Heart right ventricle (tissue), 16 donors: ENCODE data around the gene RBM45. TPM values are rescaled to one million over a fixed set of nuclear protein-coding genes. Genes with fewer than 3 reads are reported as not detected.

Source experiments
- ATAC-seq, 8 donors: fragments of 200-7000 bp; cut with Tn5 transposase; one replicate each; pipeline ENCODE4 v1.9.1; 2020; ENCODE audit warnings: mild to moderate bottlenecking in 8 of 8, moderate library complexity in 8 of 8, moderate number of reproducible peaks in 1 of 8
- DNase-seq, 2 donors: peaks; one replicate each; pipeline ENCODE4 v3.0.0-alpha.2; 2020
- H3K27ac ChIP-seq, 10 donors: fragments of 200-600 bp; sonication (generic) in 2 of 10; one replicate each; pipeline versions ENCODE4 v1.5.0 to v1.8.0; 2020 to 2022; ENCODE audit warnings: mild to moderate bottlenecking in 3 of 10
- H3K27me3 ChIP-seq, 7 donors: fragments of 200-600 bp; one replicate each; pipeline ENCODE4 v1.8.0; 2021 to 2022; ENCODE audit warnings: mild to moderate bottlenecking in 2 of 7
- H3K36me3 ChIP-seq, 9 donors: fragments of 200-600 bp; sonication (generic) in 1 of 9; one replicate each; pipeline versions ENCODE4 v1.5.0 to v1.8.0; 2020 to 2022; ENCODE audit warnings: mild to moderate bottlenecking in 2 of 9
- H3K4me1 ChIP-seq, 9 donors: fragments of 200-600 bp; sonication (generic) in 1 of 9; one replicate each; pipeline versions ENCODE4 v1.5.0 to v1.8.0; 2020 to 2022; ENCODE audit warnings: mild to moderate bottlenecking in 4 of 9
- H3K4me3 ChIP-seq, 10 donors: fragments of 200-600 bp; sonication (generic) in 2 of 10; one replicate each; pipeline versions ENCODE4 v1.5.0 to v1.8.0; 2020 to 2022; ENCODE audit warnings: mild to moderate bottlenecking in 7 of 10, moderate library complexity in 2 of 10
- H3K9me3 ChIP-seq, 11 donors: fragments of 200-600 bp in 10 of 11; sonication (generic) in 2 of 11; one replicate each; pipeline versions ENCODE4 v1.5.0 to v1.8.0; 2013 to 2022; ENCODE audit warnings: mild to moderate bottlenecking in 2 of 11, control low read depth in 1 of 11, moderate library complexity in 1 of 11
- CTCF ChIP-seq, 9 donors: fragments of 200-600 bp; sonication (generic) in 2 of 9; IDR thresholded peaks; one replicate each; pipeline versions ENCODE4 v1.5.0 to v1.8.0; 2021 to 2022; ENCODE audit warnings: antibody characterized with exemption in 9 of 9, mild to moderate bottlenecking in 5 of 9, moderate library complexity in 1 of 9
- WGBS, 2 donors: extraction: QIAGEN DNeasy Blood & Tissue Kit; methylation state at CpG; one replicate each; pipeline ENCODE4 v1.1.7; 2013; ENCODE audit warnings: inconsistent platforms in 1 of 2; 5-methylcytosine and 5-hydroxymethylcytosine counted together
- intact Hi-C, 10 donors: fragments of 100-400 bp; cut with DNase I; formaldehyde crosslinking; loops; one replicate each; pipeline versions ENCODE4 v1.11.1 to v1.14.2; 2022
- polyA plus RNA-seq, 2 donors: library from polyadenylated mRNA; stranded (reverse); fragments of 200-250 nt; gene quantifications; one replicate each; pipeline ENCODE4 v1.2.3, GENCODE V29; 2013
- total RNA-seq, 10 donors: library from RNA; stranded (reverse); fragmentation: NEBNext Ultra II Directional in 3 of 10; extraction: Animal tissue kit (Norgen Biotek cat#: 25700) in 3 of 10; gene quantifications; one replicate each; pipeline versions ENCODE4 v1.2.1 to v1.2.4, GENCODE V29; 2021 to 2023
- donor health status: Arrhythmogenic right ventricular cardiomyopathy.
- donor health status: ischemic (EF 13 %, LVEDD 7.1; RV severe dilation, severe dysfunction).
- donor health status: healthy with polysubstance abuse.
- donor health status: DM: no; HTN: yes; CAD: no.
- donor health status: DM: no; HTN: no; CAD: no.
- donor health status: ischemic (EF 25% LVEDD 6.9; RV normal size, moderate dysfunction).
- donor health status: ischemic (EF 25% LVEDD 5.7; RV mildly dilated, moderate dysfunction).
- donor health status: healthy.
- donor health status: DM: yes; HTN: yes; CAD: no.
- donor health status: Ischemic cardiomyopathy.
- donor health status: ischemic (EF 35%, LVEDD 5.7; RV mildly dilated, moderate dysfunction).
- donor health status: nonischemic (EF 11% LVEDD 7.7; RV severe dilation, severe dysfunction).
- donor health status: DM: yes; HTN: yes; CAD: no.
- donor health status: PGD.
- donor health status: ischemic (EF 29% LVEDD 5.4; RV normal size, mild dysfunction).
- donor health status: nonischemic (EF 23%, LVEDD 6.1; RV moderate dilation, normal function).

RBM45 gene
- total and polyA plus RNA-seq, 12 donors, result 4.4 to 13.7 (median 5.9) TPM

- intact Hi-C loops, result no loop called here
- Histone ChIP-seq H3K36me3 (no peaks in the 10 kb centered on the region), H3K4me3 (no peak overlapping the region), H3K4me1 (no peaks in the 10 kb centered on the region), H3K9me3 (no peaks in the 10 kb centered on the region), H3K27ac (no peak overlapping the region), H3K27me3 (no peaks in the 10 kb centered on the region)
- DNase-seq (no peak), ATAC-seq (no peak)
- WGBS, 2 donors, result 82 to 85% methylated on average over 3 of the region's 3 CpGs
- TF ChIP-seq CTCF (IDR thresholded peaks at IDR 0.05), result no peak
These were observed 10.7 kb upstream of the RBM45 start for GRCh38 chr2:178101321-178102079.

- no peak overlapping the region for H3K4me3 ChIP-seq
- 68 to 90% methylated on average over 2 of the region's 2 CpGs for WGBS, 2 donors
- TF ChIP-seq CTCF (IDR thresholded peaks at IDR 0.05), result no peak
- H3K9me3 ChIP-seq, result no peaks in the 10 kb centered on the region
- no peak for ATAC-seq
- no peak overlapping the region for H3K27ac ChIP-seq
- no peaks in the 10 kb centered on the region for H3K36me3 ChIP-seq
- intact Hi-C loops, result no loop called here
- no peaks in the 10 kb centered on the region for H3K4me1 ChIP-seq
- DNase-seq, result no peak
- H3K27me3 ChIP-seq, result no peaks in the 10 kb centered on the region
These were observed 6.7 kb upstream of the RBM45 start for GRCh38 chr2:178105566-178105965.

GRCh38 chr2:178106053-178106452 lies 6.2 kb upstream of the RBM45 start:
- WGBS, 2 donors, result 62 to 68% methylated on average over 2 of the region's 2 CpGs
- no peaks in the 10 kb centered on the region for H3K4me1 ChIP-seq
- DNase-seq, result no peak
- H3K27ac ChIP-seq, result no peak overlapping the region
- no peaks in the 10 kb centered on the region for H3K36me3 ChIP-seq
- ATAC-seq, result no peak
- no peaks in the 10 kb centered on the region for H3K27me3 ChIP-seq
- no peaks in the 10 kb centered on the region for H3K9me3 ChIP-seq
- TF ChIP-seq CTCF (IDR thresholded peaks at IDR 0.05), result no peak
- H3K4me3 ChIP-seq, result no peak overlapping the region
- intact Hi-C loops, result no loop called here

GRCh38 chr2:178108176-178108575 lies 4.1 kb upstream of the RBM45 start:
- Histone ChIP-seq H3K9me3 (no peaks in the 10 kb centered on the region), H3K27ac (no peak overlapping the region), H3K4me3 (no peak overlapping the region), H3K36me3 (no peaks in the 10 kb centered on the region), H3K27me3 (no peaks in the 10 kb centered on the region), H3K4me1 (peaks cover 0 to 8% (median 5%) of the 10 kb centered on the region in 9 donors)
- no peak for ATAC-seq
- WGBS, 2 donors, result 86 to 91% methylated on average over 21 of the region's 21 CpGs
- DNase-seq, result no peak
- intact Hi-C loops, result no loop called here
- TF ChIP-seq CTCF (IDR thresholded peaks at IDR 0.05), result no peak
